K562 (cell line): ENCODE results near the gene GCKR. TPM values are rescaled to one million over a fixed set of nuclear protein-coding genes. Genes with fewer than 3 reads are reported as not detected.

Experiments
- BCL6 ChIP-seq: fragments of 250-450 bp; sonication (Bioruptor Pico); IDR thresholded peaks from 2 replicates; pipeline ENCODE4 v1.4.0; 2020
- BRD4 ChIP-seq: fragments of 200-600 bp; sonication (generic); IDR thresholded peaks from 2 replicates; pipeline ENCODE4 v1.6.1; 2017; ENCODE audit warnings: inconsistent platforms
- CTBP1 ChIP-seq: fragments of 450-650 bp; IDR thresholded peaks from 2 replicates; pipeline ENCODE4 v1.6.1; 2016; ENCODE audit warnings: borderline replicate concordance
- E2F6 ChIP-seq, 2 experiments: IDR thresholded peaks; 2 replicates each; pipeline ENCODE4 v1.6.1; 2011; ENCODE audit warnings: borderline replicate concordance in 1 of 2, control low read depth in 1 of 2, low read depth in 1 of 2, low read length in 1 of 2, mild to moderate bottlenecking in 1 of 2, mixed read lengths in 1 of 2, moderate library complexity in 1 of 2; ENCODE audit not compliant: insufficient read depth in 1 of 2, insufficient read length in 1 of 2, poor library complexity in 1 of 2, severe bottlenecking in 1 of 2; ENCODE audit errors: extremely low read depth in 1 of 2
- EP300 ChIP-seq: IDR thresholded peaks from 2 replicates; pipeline ENCODE4 v1.6.1; 2012; ENCODE audit warnings: low read length, improper control_type of control experiment
- ETV1 ChIP-seq: fragments of 450-650 bp; conservative IDR thresholded peaks from 2 replicates; pipeline ENCODE4 v1.6.1; 2016; ENCODE audit warnings: missing genetic modification characterization, control low read depth, low read depth, missing compliant biosample characterization
- GTF2B ChIP-seq: IDR thresholded peaks from 2 replicates; pipeline ENCODE4 v1.6.1; 2011; ENCODE audit not compliant: insufficient read length; ENCODE audit errors: extremely low read depth
- KAT2B ChIP-seq: IDR thresholded peaks from one replicate; pipeline ENCODE4 v1.6.1; 2012; ENCODE audit warnings: low read depth, mild to moderate bottlenecking, control low read depth, inconsistent platforms, low read length, moderate library complexity
- MTA1 ChIP-seq: fragments of 450-650 bp; IDR thresholded peaks from 2 replicates; pipeline ENCODE4 v1.6.1; 2017; ENCODE audit warnings: borderline replicate concordance
- MTF1 ChIP-seq: fragments of 250-450 bp; sonication (Bioruptor Pico); IDR thresholded peaks from 2 replicates; pipeline ENCODE4 v1.9.0; 2021; ENCODE audit warnings: moderate library complexity, mild to moderate bottlenecking, inconsistent platforms, borderline replicate concordance
- MYC ChIP-seq, 2 experiments: fragments of 250-450 bp in 1 of 2; sonication (Bioruptor Pico) in 1 of 2; IDR thresholded peaks; 2 replicates each; pipeline versions ENCODE4 v1.5.1 to v1.6.1; 2012 to 2021; ENCODE audit warnings: low read depth in 2 of 2, borderline replicate concordance in 1 of 2, improper control_type of control experiment in 1 of 2, low read length in 1 of 2, mild to moderate bottlenecking in 1 of 2, moderate library complexity in 1 of 2
- PHF8 ChIP-seq: fragments of 200-600 bp; sonication (generic); IDR thresholded peaks from 2 replicates; pipeline ENCODE4 v1.6.1; 2012; ENCODE audit warnings: mixed run types, mild to moderate bottlenecking, inconsistent platforms, low read length, moderate library complexity, borderline replicate concordance
- PRMT5 ChIP-seq: sonication (generic); formaldehyde crosslinking; IDR thresholded peaks from 2 replicates; pipeline ENCODE4 v1.5.0; 2020; ENCODE audit warnings: missing genetic modification reagents
- RBBP5 ChIP-seq: fragments of 200-600 bp; sonication (generic); IDR thresholded peaks from 2 replicates; pipeline ENCODE4 v1.6.1; 2012; ENCODE audit warnings: borderline replicate concordance, mild to moderate bottlenecking, low read length, control low read depth, inconsistent platforms; ENCODE audit not compliant: insufficient read depth, poor library complexity, severe bottlenecking
- RERE ChIP-seq: sonication (generic); formaldehyde crosslinking; IDR thresholded peaks from 2 replicates; pipeline ENCODE4 v1.8.0; 2023; ENCODE audit warnings: missing genetic modification reagents, mild to moderate bottlenecking, borderline replicate concordance
- SIN3A ChIP-seq, 2 experiments: fragments of 150-350 bp in 1 of 2; IDR thresholded peaks; 2 replicates each; pipeline ENCODE4 v1.6.1; 2011 to 2016; ENCODE audit warnings: borderline replicate concordance in 2 of 2, low read depth in 2 of 2, low read length in 2 of 2, mild to moderate bottlenecking in 2 of 2, moderate library complexity in 2 of 2; ENCODE audit not compliant: control insufficient read depth in 1 of 2
- SRF ChIP-seq, 2 experiments: fragments of 250-450, 450-650 bp in 1 of 2; sonication (Bioruptor Pico) in 1 of 2; sonication (generic) in 1 of 2; formaldehyde crosslinking; IDR thresholded peaks; 2 replicates each; pipeline versions ENCODE4 v1.5.0 to v1.5.1; 2020 to 2022; ENCODE audit warnings: mild to moderate bottlenecking in 1 of 2, missing genetic modification reagents in 1 of 2
- STAG1 ChIP-seq: sonication (generic); formaldehyde crosslinking; IDR thresholded peaks from 2 replicates; pipeline ENCODE4 v1.5.0; 2020; ENCODE audit warnings: missing genetic modification reagents, borderline replicate concordance
- TAL1 ChIP-seq: fragments of 450-650 bp; IDR thresholded peaks from 2 replicates; pipeline ENCODE4 v1.6.1; 2016; ENCODE audit warnings: mild to moderate bottlenecking
- ZFP30 ChIP-seq: fragments of 250-450 bp; sonication (Bioruptor Pico); IDR thresholded peaks from 2 replicates; pipeline ENCODE4 v1.8.0; 2022; ENCODE audit warnings: moderate library complexity, mild to moderate bottlenecking, inconsistent platforms, borderline replicate concordance
- ZNF3 ChIP-seq: fragments of 250-450 bp; sonication (Bioruptor Pico); IDR thresholded peaks from 2 replicates; pipeline ENCODE4 v1.5.0; 2021; ENCODE audit warnings: mild to moderate bottlenecking, moderate library complexity
- polyA plus RNA-seq, 8 experiments: library from polyadenylated mRNA; depleted of rRNA in 4 of 8; stranded (reverse) in 5 of 8; unstranded in 3 of 8; fragments of >200 nt; fragmentation: Nextera tagmentation in 2 of 8; fragmentation: Illumina TruSeq in 1 of 8; extraction: Ambion mirVana in 2 of 8; extraction: Trizol in 1 of 8; gene quantifications; 2 replicates each; pipeline versions ENCODE4 v1.2.1 to v1.2.3, GENCODE V29; 2011 to 2014; ENCODE audit warnings: inconsistent platforms in 1 of 8, missing spikeins in 1 of 8
- total RNA-seq, 7 experiments: library from RNA; depleted of rRNA in 6 of 7; stranded (reverse); fragments of >200 nt in 6 of 7; fragmentation: Illumina TruSeq in 2 of 7; extraction: Trizol in 2 of 7; gene quantifications; 2 replicates each; pipeline versions ENCODE4 v1.2.1 to v1.2.3, GENCODE V29; 2011 to 2021; ENCODE audit warnings: low replicate concordance in 1 of 7

Gene GCKR
- total and polyA plus RNA-seq, 9 of the 15 experiments (the other 6 are each of a cell fraction or from before 2014, with no cell fraction given), result 0.28 to 0.79 (median 0.50) TPM; not detected in 1

- no peak for TF ChIP-seq E2F6 (IDR thresholded peaks at IDR 0.05; ENCODE audit: borderline replicate concordance in 1 of 2, extremely low read depth in 1 of 2, insufficient read depth in 1 of 2, insufficient read length in 1 of 2, low read depth in 1 of 2, low read length in 1 of 2, poor library complexity in 1 of 2, severe bottlenecking in 1 of 2)
- no peak for TF ChIP-seq SIN3A (IDR thresholded peaks at IDR 0.05; ENCODE audit: borderline replicate concordance in 2 of 2, control insufficient read depth in 1 of 2, low read depth in 2 of 2, low read length in 2 of 2)
- 0 out of 2 replicates have a peak, but pooled peaks have one; percentile 39 for TF ChIP-seq MTA1
- TF ChIP-seq TAL1, result no peak
- no peak for TF ChIP-seq RERE (CRISPR knock-in tag)
- no peak for TF ChIP-seq MTF1 (CRISPR knock-in tag)
- TF ChIP-seq MYC (IDR thresholded peaks at IDR 0.05; ENCODE audit: low read depth, low read length), result no peak
- TF ChIP-seq MYC (CRISPR knock-in tag; IDR thresholded peaks at IDR 0.05; ENCODE audit: borderline replicate concordance, low read depth), result no peak
- no peak for TF ChIP-seq BCL6 (CRISPR knock-in tag)
- TF ChIP-seq BRD4, result no peak
- TF ChIP-seq KAT2B, result no peak
- TF ChIP-seq PRMT5 (CRISPR knock-in tag), result no peak
- TF ChIP-seq GTF2B, result no peak
- TF ChIP-seq STAG1, result no peak
- no peak for TF ChIP-seq SRF (CRISPR knock-in tag; IDR thresholded peaks at IDR 0.05)
- TF ChIP-seq CTBP1, result peak; percentile 17; the same call in 1 of the 2 replicates
- TF ChIP-seq ZFP30, result no peak
- peak; percentile 52 for TF ChIP-seq ETV1 (tag)
- TF ChIP-seq PHF8, result no peak
- no peak for TF ChIP-seq ZNF3 (CRISPR knock-in tag)
- TF ChIP-seq EP300, result peak; percentile 41; the same call in 1 of the 2 replicates
- TF ChIP-seq RBBP5, result no peak
Measured at GRCh38 chr2:27527182-27527581, 30.5 kb downstream of the GCKR start (continued).
